ENCODE measurements around the gene ARSK.

Gene ARSK

GRCh38 chr5:95649274-95649673 lies 94.4 kb downstream of the ARSK start:
- DNase-seq (ENCODE audit: low spot score) = no peak

DNA sequence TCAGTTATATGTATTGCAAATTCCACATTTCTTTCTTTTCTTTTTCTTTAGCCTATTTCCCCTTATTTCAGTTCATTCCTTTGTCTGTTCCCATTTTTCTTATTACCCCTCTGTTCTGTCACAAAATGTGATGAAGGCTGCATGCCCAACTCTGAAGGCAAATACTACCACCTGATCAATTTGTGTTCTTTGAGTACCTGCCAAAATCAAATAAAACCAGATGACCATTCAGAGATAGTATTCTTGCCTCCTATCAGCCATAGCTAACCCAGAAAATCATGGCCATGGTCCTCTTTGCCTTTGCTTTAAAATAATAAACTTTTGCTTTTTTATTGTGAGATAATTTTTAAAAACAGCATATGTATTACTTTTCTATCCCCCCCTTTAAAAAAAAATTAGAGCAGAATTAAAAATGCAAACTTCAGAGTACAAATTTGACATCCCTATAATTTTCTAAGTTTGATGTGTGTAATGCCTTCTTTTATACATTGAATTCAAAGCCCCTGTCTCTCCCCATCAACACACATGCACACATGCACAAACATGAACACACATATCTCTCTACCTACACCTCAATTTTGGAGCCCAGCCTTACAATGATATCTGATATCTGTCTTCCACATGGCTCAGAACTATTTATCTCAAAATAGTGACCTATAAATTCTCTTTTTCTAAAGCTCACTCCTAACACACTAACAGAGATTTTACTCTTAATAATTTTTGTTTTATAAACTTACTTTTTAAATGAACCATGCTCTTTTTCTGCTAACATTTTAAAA lies 95.1 kb downstream of the ARSK start:
- DNase-seq (ENCODE audit: low spot score) = no peak

DNA sequence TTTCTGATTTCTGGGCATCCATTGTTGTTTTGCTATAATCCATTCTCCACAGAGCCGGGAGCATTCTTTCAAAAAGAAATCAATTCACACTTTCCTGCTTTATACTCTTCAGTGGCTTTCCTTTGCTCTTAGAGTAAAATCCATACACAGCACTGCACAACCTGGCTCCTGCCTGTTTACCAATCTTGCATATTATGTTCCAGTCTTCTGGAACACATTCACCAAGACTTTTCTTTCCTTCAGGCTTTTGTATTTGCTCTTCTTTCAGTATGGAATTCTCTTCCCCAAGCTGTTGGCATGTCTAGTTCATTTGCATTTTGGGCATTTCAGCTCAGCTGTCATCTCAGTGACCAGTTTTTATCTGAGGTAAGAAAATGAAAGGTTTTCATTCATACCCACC lies 97.9 kb downstream of the ARSK start:
- DNase-seq (ENCODE audit: low spot score) = no peak

GRCh38 chr5:95654196-95654595 lies 99.3 kb downstream of the ARSK start:
- DNase-seq (ENCODE audit: low spot score) = no peak

Measured in kidney tubule cell (primary cell).